ENCODE results near the gene NMNAT3. TPM values are rescaled to one million over a fixed set of nuclear protein-coding genes. Genes with fewer than 3 reads are reported as not detected.

NMNAT3 gene
- total RNA-seq, 2 experiments from 2014 or later = 0.55 to 0.80 TPM

GRCh38 chr3:139577346-139577745, 100.4 kb downstream of the NMNAT3 start:
- Mint-ChIP-seq H3K4me3 (no peak overlapping the region), H3K36me3 (no peaks in the 10 kb centered on the region), H3K27ac (no peak overlapping the region), H3K27me3 (no peaks in the 10 kb centered on the region), H3K4me1 (no peaks in the 10 kb centered on the region), H3K9me3 (ENCODE audit: low read depth) (no peaks in the 10 kb centered on the region)
- ATAC-seq (no peak), DNase-seq (no peak)
- CTCF ChIA-PET = no interaction called here

GRCh38 chr3:139574026-139574947, 103.5 kb downstream of the NMNAT3 start:
- no peak for ATAC-seq
- Mint-ChIP-seq H3K27me3 (no peaks in the 10 kb centered on the region), H3K4me3 (no peak overlapping the region), H3K4me1 (no peaks in the 10 kb centered on the region), H3K36me3 (no peaks in the 10 kb centered on the region), H3K27ac (no peak overlapping the region), H3K9me3 (ENCODE audit: low read depth) (no peaks in the 10 kb centered on the region)
- DNase-seq = no peak
- CTCF ChIA-PET = no interaction called here

GRCh38 chr3:139572847-139573672, 104.7 kb downstream of the NMNAT3 start:
- no peak overlapping the region for H3K27ac Mint-ChIP-seq

GRCh38 chr3:139571711-139572110, 106.1 kb downstream of the NMNAT3 start:
- no peaks in the 10 kb centered on the region for H3K4me1 Mint-ChIP-seq
- DNase-seq (no peak), ATAC-seq (no peak)
- peaks cover 4% of the 10 kb centered on the region for H3K27me3 Mint-ChIP-seq
- H3K36me3 Mint-ChIP-seq = no peaks in the 10 kb centered on the region
- no peak overlapping the region for H3K4me3 Mint-ChIP-seq
- no peak overlapping the region for H3K27ac Mint-ChIP-seq
- no peaks in the 10 kb centered on the region for H3K9me3 Mint-ChIP-seq (ENCODE audit: low read depth)
- CTCF ChIA-PET = no interaction called here

More at GRCh38 chr3:139572847-139573672, 104.7 kb downstream of the NMNAT3 start:
- DNase-seq = no peak
- peaks cover 4% of the 10 kb centered on the region for H3K27me3 Mint-ChIP-seq
- H3K4me3 Mint-ChIP-seq = no peak overlapping the region
- H3K9me3 Mint-ChIP-seq (ENCODE audit: low read depth) = no peaks in the 10 kb centered on the region
- H3K4me1 Mint-ChIP-seq = no peaks in the 10 kb centered on the region
- ATAC-seq = no peak
- CTCF ChIA-PET = no interaction called here
- H3K36me3 Mint-ChIP-seq = no peaks in the 10 kb centered on the region

GRCh38 chr3:139564294-139564861, 113.4 kb downstream of the NMNAT3 start:
- no peak for ATAC-seq
- CTCF ChIA-PET = no interaction called here
- Mint-ChIP-seq H3K4me1 (no peaks in the 10 kb centered on the region), H3K27me3 (peaks cover 4% of the 10 kb centered on the region), H3K9me3 (ENCODE audit: low read depth) (no peaks in the 10 kb centered on the region), H3K36me3 (no peaks in the 10 kb centered on the region), H3K4me3 (no peak overlapping the region), H3K27ac (no peak overlapping the region)
- DNase-seq = no peak

GRCh38 chr3:139561959-139562676, 115.7 kb downstream of the NMNAT3 start:
- Mint-ChIP-seq H3K9me3 (ENCODE audit: low read depth) (no peaks in the 10 kb centered on the region), H3K36me3 (no peaks in the 10 kb centered on the region), H3K4me1 (no peaks in the 10 kb centered on the region), H3K4me3 (no peak overlapping the region), H3K27ac (no peak overlapping the region), H3K27me3 (no peaks in the 10 kb centered on the region)
- CTCF ChIA-PET = interaction anchor here (1.3 kb wide), 1 partner anchor 134 kb away, joined by 3 read pairs; no protein-coding TSS in a partner anchor
- ATAC-seq (no peak), DNase-seq (no peak)

- Mint-ChIP-seq H3K27ac (no peak overlapping the region), H3K4me1 (no peaks in the 10 kb centered on the region), H3K27me3 (no peaks in the 10 kb centered on the region), H3K4me3 (no peak overlapping the region), H3K36me3 (no peaks in the 10 kb centered on the region), H3K9me3 (ENCODE audit: low read depth) (no peaks in the 10 kb centered on the region)
- CTCF ChIA-PET = interaction anchor here (1.3 kb wide), 1 partner anchor 133 kb away, joined by 3 read pairs; no protein-coding TSS in a partner anchor
- ATAC-seq (no peak), DNase-seq (no peak)
These were observed 116.4 kb downstream of the NMNAT3 start for GRCh38 chr3:139561255-139561817.

- Mint-ChIP-seq H3K36me3 (no peaks in the 10 kb centered on the region), H3K9me3 (ENCODE audit: low read depth) (no peaks in the 10 kb centered on the region), H3K27me3 (peaks cover 4% of the 10 kb centered on the region), H3K4me1 (no peaks in the 10 kb centered on the region), H3K4me3 (no peak overlapping the region), H3K27ac (no peak overlapping the region)
- CTCF ChIA-PET = no interaction called here
- ATAC-seq (no peak), DNase-seq (no peak)
These were observed 117.4 kb downstream of the NMNAT3 start for GRCh38 chr3:139560411-139560810.

- Mint-ChIP-seq H3K9me3 (ENCODE audit: low read depth) (no peaks in the 10 kb centered on the region), H3K4me3 (no peak overlapping the region), H3K27ac (no peak overlapping the region), H3K27me3 (peaks cover 5% of the 10 kb centered on the region), H3K36me3 (no peaks in the 10 kb centered on the region), H3K4me1 (no peaks in the 10 kb centered on the region)
- CTCF ChIA-PET = no interaction called here
- no peak for DNase-seq
- ATAC-seq = no peak
These were observed 118.2 kb downstream of the NMNAT3 start for GRCh38 chr3:139559541-139559940.

GRCh38 chr3:139558351-139559266, 119.2 kb downstream of the NMNAT3 start:
- DNase-seq (no peak), ATAC-seq (no peak)
- Mint-ChIP-seq H3K4me3 (no peak overlapping the region), H3K27me3 (peaks cover 9% of the 10 kb centered on the region), H3K27ac (no peak overlapping the region), H3K9me3 (ENCODE audit: low read depth) (no peaks in the 10 kb centered on the region), H3K36me3 (no peaks in the 10 kb centered on the region), H3K4me1 (no peaks in the 10 kb centered on the region)
- CTCF ChIA-PET = no interaction called here

- ATAC-seq (no peak), DNase-seq (no peak)
- CTCF ChIA-PET = no interaction called here
- Mint-ChIP-seq H3K4me3 (no peak overlapping the region), H3K4me1 (no peaks in the 10 kb centered on the region), H3K27me3 (peaks cover 9% of the 10 kb centered on the region), H3K9me3 (ENCODE audit: low read depth) (no peaks in the 10 kb centered on the region), H3K36me3 (no peaks in the 10 kb centered on the region), H3K27ac (no peak overlapping the region)
These were observed 120.7 kb downstream of the NMNAT3 start for GRCh38 chr3:139557041-139557440.

GRCh38 chr3:139555249-139555648, 122.5 kb downstream of the NMNAT3 start:
- Mint-ChIP-seq H3K4me3 (no peak overlapping the region), H3K27me3 (peaks cover 9% of the 10 kb centered on the region), H3K36me3 (no peaks in the 10 kb centered on the region), H3K27ac (no peak overlapping the region), H3K9me3 (ENCODE audit: low read depth) (no peaks in the 10 kb centered on the region), H3K4me1 (no peaks in the 10 kb centered on the region)
- ATAC-seq (no peak), DNase-seq (no peak)
- CTCF ChIA-PET = no interaction called here

Data from activated CD8-positive, alpha-beta memory T cell treated with anti-CD3 and anti-CD28 coated beads, Interleukin-2, amount 10 ng/mL, durations not matched to agents 7 days and 5 days (primary cell).